CD4-positive, alpha-beta T cell treated with Interleukin-12 subunit alpha and Interleukin-12 subunit beta, for 1 hour (primary cell): ENCODE data around the gene ELOB.
"Not testable (repeated sequence)": the region's sequence is repeated elsewhere in the genome, so short reads cannot be mapped to it uniquely, and the experiment has no call there.

Source experiments
- DNase-seq: peaks from one replicate; pipeline ENCODE4 v3.0.0-alpha.2; 2020

ELOB gene

GRCh38 chr16:2745116-2745890, 31.8 kb downstream of the ELOB start:
- DNase-seq = no peak

GRCh38 chr16:2744711-2745110, 32.4 kb downstream of the ELOB start:
- no peak for DNase-seq

- DNase-seq = no peak
Observed at GRCh38 chr16:2743007-2743810, 33.9 kb downstream of the ELOB start.

GRCh38 chr16:2742323-2743006, 34.6 kb downstream of the ELOB start:
- DNase-seq = no peak

GRCh38 chr16:2741168-2741567, 35.9 kb downstream of the ELOB start:
- DNase-seq = no peak

- no peak for DNase-seq
Observed at GRCh38 chr16:2740476-2740875, 36.6 kb downstream of the ELOB start.

GRCh38 chr16:2739625-2740430, 37.3 kb downstream of the ELOB start:
- no peak for DNase-seq

- DNase-seq = no peak
Observed at GRCh38 chr16:2738615-2739014, 38.5 kb downstream of the ELOB start.

- no peak for DNase-seq
Observed at GRCh38 chr16:2737895-2738418, 39.1 kb downstream of the ELOB start.

- no peak for DNase-seq
Observed at GRCh38 chr16:2737238-2737605, 39.9 kb downstream of the ELOB start.

GRCh38 chr16:2736476-2737237, 40.4 kb downstream of the ELOB start:
- no peak for DNase-seq

- no peak for DNase-seq
Observed at GRCh38 chr16:2734844-2735515, 42.1 kb downstream of the ELOB start.

- DNase-seq = no peak
Observed at GRCh38 chr16:2728034-2728433, 49.0 kb downstream of the ELOB start.

- no peak for DNase-seq
Observed at GRCh38 chr16:2726923-2727322, 50.2 kb downstream of the ELOB start.

GRCh38 chr16:2724816-2725348, 52.2 kb downstream of the ELOB start:
- no peak for DNase-seq

GRCh38 chr16:2724088-2724676, 52.9 kb downstream of the ELOB start:
- DNase-seq = no peak

- DNase-seq = not testable (repeated sequence)
Observed at GRCh38 chr16:2721634-2722173, 55.4 kb downstream of the ELOB start.
